GM12878 (cell line): ENCODE results near the gene NAV2. TPM values are rescaled to one million over a fixed set of nuclear protein-coding genes. Genes with fewer than 3 reads are reported as not detected.

ENCODE experiments used
- ATAC-seq: fragments of 200-7000 bp; cut with Tn5 transposase; 3 replicates; pipeline ENCODE4 v1.9.1; 2020; ENCODE audit warnings: mild to moderate bottlenecking, moderate library complexity
- BruUV-seq: library from RNA; stranded (reverse); fragments of 400-500 nt; replicated peaks from 2 replicates; lab custom pipeline; 2021; lab: Mats Ljungman, UMichigan
- CTCF ChIA-PET: fragments of 300-600 bp; sonication (Branson Sonifier 250); formaldehyde crosslinking; extraction: SDS; loops from one replicate; lab custom pipeline; 2021; ENCODE audit warnings: inconsistent platforms; lab: Yijun Ruan, JAX
- POLR2A ChIA-PET: fragments of 350-600 bp; formaldehyde crosslinking; extraction: SDS; loops from one replicate; lab custom pipeline; 2021; ENCODE audit warnings: inconsistent platforms; lab: Charles Lee
- RAD21 ChIA-PET: fragments of 300-600 bp; sonication (Branson Sonifier 250); formaldehyde crosslinking; loops from one replicate; lab custom pipeline; 2023; ENCODE audit warnings: antibody characterized with exemption; ENCODE audit not compliant: unreplicated experiment; lab: Charles Lee
- SMC1A ChIA-PET: fragments of 300-600 bp; sonication (Branson Sonifier 250); formaldehyde crosslinking; loops from one replicate; lab custom pipeline; 2023; ENCODE audit not compliant: unreplicated experiment, uncharacterized antibody; lab: Charles Lee
- DNase-seq: peaks from one replicate; pipeline ENCODE4 v3.0.0-alpha.2; 2011; ENCODE audit warnings: low read depth, low spot score
- FAIRE-seq: peaks from 3 replicates; lab custom pipeline; 2011; peaks lifted over from hg19 to GRCh38; lab: Jason Lieb, UNC
- H2AFZ ChIP-seq: 2 replicates; pipeline ENCODE4 v1.6.0; 2011; ENCODE audit warnings: low read depth, low read length, control low read depth; ENCODE audit not compliant: control insufficient read depth
- H3K27ac ChIP-seq: 2 replicates; pipeline ENCODE4 v1.5.1; 2011; ENCODE audit warnings: control low read depth; ENCODE audit not compliant: control insufficient read depth, insufficient read depth
- H3K27me3 ChIP-seq, 2 experiments: replicated peaks in 1 of 2; 2 replicates each; pipeline versions ENCODE4 v1.6.0 to v1.6.1; 2011; ENCODE audit warnings: low read length in 1 of 2; ENCODE audit not compliant: control insufficient read depth in 2 of 2, insufficient read depth in 2 of 2
- H3K36me3 ChIP-seq, 2 experiments: 2 replicates each; pipeline ENCODE4 v1.5.1; 2011; ENCODE audit warnings: low read length in 1 of 2; ENCODE audit not compliant: control insufficient read depth in 2 of 2, insufficient read depth in 2 of 2
- H3K4me1 ChIP-seq: 2 replicates; pipeline ENCODE4 v1.6.1; 2011; ENCODE audit warnings: mild to moderate bottlenecking, low read length, moderate library complexity, mixed read lengths; ENCODE audit not compliant: control insufficient read depth, insufficient read depth
- H3K4me2 ChIP-seq: 2 replicates; pipeline ENCODE4 v1.6.0; 2011; ENCODE audit warnings: control low read depth; ENCODE audit not compliant: control insufficient read depth, insufficient read depth
- H3K4me3 ChIP-seq: fragments of 200-600 bp; sonication (generic); 2 replicates; pipeline ENCODE4 v1.5.1; 2016
- H3K79me2 ChIP-seq: 2 replicates; pipeline ENCODE4 v1.6.0; 2011; ENCODE audit warnings: low read length; ENCODE audit not compliant: control insufficient read depth, insufficient read depth
- H3K9ac ChIP-seq: 2 replicates; pipeline ENCODE4 v1.8.0; 2011; ENCODE audit warnings: low read length, control low read depth, mixed read lengths; ENCODE audit not compliant: control insufficient read depth, insufficient read depth
- H3K9me3 ChIP-seq: replicated peaks from 3 replicates; pipeline ENCODE4 v1.5.1; 2011; ENCODE audit warnings: mild to moderate bottlenecking, low read length; ENCODE audit not compliant: control insufficient read depth, insufficient read depth
- H4K20me1 ChIP-seq: 2 replicates; pipeline ENCODE4 v1.6.0; 2011; ENCODE audit not compliant: control insufficient read depth, insufficient read depth
- BACH1 ChIP-seq: fragments of 450-650 bp; IDR thresholded peaks from 2 replicates; pipeline ENCODE4 v1.6.1; 2017; ENCODE audit warnings: mild to moderate bottlenecking, borderline replicate concordance
- BCL3 ChIP-seq: IDR thresholded peaks from 2 replicates; pipeline ENCODE4 v1.6.1; 2011; ENCODE audit warnings: borderline replicate concordance, low read depth, mild to moderate bottlenecking, moderate library complexity, low read length; ENCODE audit not compliant: insufficient read depth, poor library complexity, severe bottlenecking
- CEBPB ChIP-seq, 2 experiments: fragments of 150-350 bp in 1 of 2; IDR thresholded peaks; 2 replicates each; pipeline ENCODE4 v1.6.1; 2012 to 2014; ENCODE audit warnings: low read depth in 2 of 2, low read length in 2 of 2, borderline replicate concordance in 1 of 2, inconsistent platforms in 1 of 2
- ESRRA ChIP-seq: IDR thresholded peaks from 2 replicates; pipeline ENCODE4 v1.6.1; 2012; ENCODE audit warnings: mild to moderate bottlenecking, low read length, improper control_type of control experiment
- HDAC2 ChIP-seq: fragments of 200-600 bp; sonication (generic); IDR thresholded peaks from 2 replicates; pipeline ENCODE4 v1.6.1; 2017
- JUNB ChIP-seq: IDR thresholded peaks from 2 replicates; pipeline ENCODE4 v1.6.1; 2016; ENCODE audit warnings: antibody characterized with exemption, mild to moderate bottlenecking
- JUND ChIP-seq: IDR thresholded peaks from 2 replicates; pipeline ENCODE4 v1.6.1; 2012; ENCODE audit warnings: low read depth, mild to moderate bottlenecking, low read length, improper control_type of control experiment, moderate library complexity
- NBN ChIP-seq: fragments of 450-650 bp; IDR thresholded peaks from 2 replicates; pipeline ENCODE4 v1.6.1; 2016
- POLR2AphosphoS2 ChIP-seq: IDR thresholded peaks from 2 replicates; pipeline ENCODE4 v1.6.1; 2011; ENCODE audit warnings: low read depth, mild to moderate bottlenecking, low read length, improper control_type of control experiment, moderate library complexity
- SIX5 ChIP-seq: IDR thresholded peaks from 2 replicates; pipeline ENCODE4 v1.6.1; 2011; ENCODE audit warnings: mild to moderate bottlenecking, low read depth, low read length, moderate library complexity; ENCODE audit not compliant: severe bottlenecking
- ZBTB33 ChIP-seq: fragments of 450-650 bp; IDR thresholded peaks from 2 replicates; pipeline ENCODE4 v1.6.1; 2017; ENCODE audit warnings: mild to moderate bottlenecking
- ZBTB4 ChIP-seq: fragments of 450-650 bp; formaldehyde crosslinking; IDR thresholded peaks from 2 replicates; pipeline ENCODE4 v1.4.0; 2022; ENCODE audit warnings: mild to moderate bottlenecking, moderate library complexity
- WGBS: methylation state at CpG from one replicate; pipeline ENCODE4 v1.1.6; 2016; ENCODE audit warnings: low lambda C conversion rate; ENCODE audit not compliant: insufficient replicate concordance, insufficient coverage; ENCODE audit errors: missing lambda C conversion rate; 5-methylcytosine and 5-hydroxymethylcytosine counted together
- in situ Hi-C: fragments of 300-500 bp; cut with MboI; formaldehyde crosslinking; loops from 9 replicates; pipeline ENCODE4 v1.14.3; 2018; ENCODE audit warnings: mixed read lengths
- intact Hi-C: fragments of 100-400 bp; cut with micrococcal nuclease; formaldehyde crosslinking; loops from one replicate; pipeline ENCODE4 v1.14.2; 2022; ENCODE audit not compliant: unreplicated experiment
- polyA plus RNA-seq, 11 experiments: library from polyadenylated mRNA; depleted of rRNA in 4 of 11; unstranded in 6 of 11; stranded (reverse) in 5 of 11; fragments of >200 nt; fragmentation: Nextera tagmentation in 4 of 11; fragmentation: Illumina TruSeq in 1 of 11; extraction: Ambion mirVana in 4 of 11; extraction: Trizol in 1 of 11; gene quantifications; 1 replicate in 1 of 11; 2 replicates in 10 of 11; pipeline versions ENCODE4 v1.2.1 to v1.2.3, GENCODE V29; 2011 to 2016; ENCODE audit warnings: inconsistent platforms in 2 of 11, missing spikeins in 2 of 11, low read depth in 1 of 11
- total RNA-seq, 4 experiments: library from RNA; depleted of rRNA in 3 of 4; stranded (reverse); fragments of >200 nt in 3 of 4; fragmentation: Illumina TruSeq in 1 of 4; extraction: Trizol in 1 of 4; gene quantifications; 2 replicates each; pipeline versions ENCODE4 v1.2.1 to v1.2.3, GENCODE V29; 2013 to 2021
- TF ChIP-seq, protein P1 (sequence below): IDR thresholded peaks from 2 replicates; pipeline ENCODE4 v1.6.1; 2012; ENCODE audit warnings: low read depth, low read length, improper control_type of control experiment

Gene NAV2
- total and polyA plus RNA-seq, 10 of the 15 experiments (the other 5 are each of a cell fraction or from before 2014, with no cell fraction given) = 0.35 to 6.1 (median 1.1) TPM

DNA sequence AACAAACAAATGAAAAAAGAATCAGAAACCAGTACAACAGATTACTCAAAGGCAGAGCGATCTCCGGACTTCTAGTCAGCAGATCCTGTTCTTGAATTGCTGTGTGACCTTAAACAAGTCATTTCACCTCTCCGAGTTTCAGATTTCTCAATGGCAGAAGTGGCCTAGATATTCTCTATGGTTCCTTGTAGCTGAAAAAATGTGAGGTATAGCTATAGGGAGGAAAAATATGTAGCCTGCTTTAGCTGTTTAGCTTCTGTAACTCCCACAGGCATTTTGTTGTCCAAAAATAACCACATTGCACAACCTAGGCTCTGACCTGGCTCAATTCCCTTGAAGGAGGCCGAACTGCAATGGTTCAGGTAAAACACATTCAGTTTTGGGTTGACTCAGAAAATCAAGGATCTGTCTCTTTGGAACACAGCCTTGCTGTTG lies 347.0 kb downstream of the NAV2 start:
- Histone ChIP-seq H4K20me1 (no peaks in the 10 kb centered on the region), H3K9ac (no peak overlapping the region), H3K79me2 (no peaks in the 10 kb centered on the region), H2AFZ (no peak overlapping the region), H3K9me3 (no peaks in the 10 kb centered on the region), H3K27me3 (no peaks in the 10 kb centered on the region), H3K4me2 (no peak overlapping the region), H3K27ac (no peak overlapping the region), H3K36me3 (no peaks in the 10 kb centered on the region), H3K4me3 (no peak overlapping the region), H3K4me1 (no peaks in the 10 kb centered on the region)
- 25% methylated on average over 4 of the region's 4 CpGs for WGBS
- POLR2A ChIA-PET = interaction anchor here (0.6 kb wide), 1 partner anchor 92 kb away, joined by 3 read pairs; no protein-coding TSS in a partner anchor
- no TSS peak for BruUV-seq
- SMC1A ChIA-PET = no interaction called here
- intact Hi-C loops = no loop called here
- ATAC-seq (no peak), DNase-seq (no peak), FAIRE-seq (no peak)
- RAD21 ChIA-PET = no interaction called here
- CTCF ChIA-PET = interaction anchor here (0.7 to 1.0 kb wide), 2 partner anchors 73 to 137 kb away, joined by 3 to 4 read pairs; no protein-coding TSS in a partner anchor
- in situ Hi-C loops = no loop called here
- TF ChIP-seq ESRRA (no peak), ZBTB4 (no peak), JUNB (no peak), SIX5 (no peak), POLR2AphosphoS2 (no peak), BCL3 (no peak), NBN (no peak), HDAC2 (no peak), BACH1 (no peak), CEBPB (IDR thresholded peaks at IDR 0.05; ENCODE audit: borderline replicate concordance in 1 of 2, low read depth in 2 of 2, low read length in 2 of 2) (no peak), JUND (no peak), ZBTB33 (no peak)
- TF ChIP-seq, protein P1, sequence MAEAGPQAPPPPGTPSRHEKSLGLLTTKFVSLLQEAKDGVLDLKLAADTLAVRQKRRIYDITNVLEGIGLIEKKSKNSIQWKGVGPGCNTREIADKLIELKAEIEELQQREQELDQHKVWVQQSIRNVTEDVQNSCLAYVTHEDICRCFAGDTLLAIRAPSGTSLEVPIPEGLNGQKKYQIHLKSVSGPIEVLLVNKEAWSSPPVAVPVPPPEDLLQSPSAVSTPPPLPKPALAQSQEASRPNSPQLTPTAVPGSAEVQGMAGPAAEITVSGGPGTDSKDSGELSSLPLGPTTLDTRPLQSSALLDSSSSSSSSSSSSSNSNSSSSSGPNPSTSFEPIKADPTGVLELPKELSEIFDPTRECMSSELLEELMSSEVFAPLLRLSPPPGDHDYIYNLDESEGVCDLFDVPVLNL = no peak
